H7 (cell line): ENCODE results near the gene TNIP2. TPM values are rescaled to one million over a fixed set of nuclear protein-coding genes. Genes with fewer than 3 reads are reported as not detected.
"Not testable (repeated sequence)": the region's sequence is repeated elsewhere in the genome, so short reads cannot be mapped to it uniquely, and the experiment has no call there.

Experiments
- DNase-seq: peaks from one replicate; pipeline ENCODE4 v3.0.0; 2012
- H3K27me3 ChIP-seq: 2 replicates; pipeline ENCODE4 v1.6.0; 2011; ENCODE audit warnings: mild to moderate bottlenecking, low read length; ENCODE audit not compliant: control insufficient read depth, insufficient read depth
- H3K36me3 ChIP-seq: replicated peaks from 2 replicates; pipeline ENCODE4 v1.5.1; 2011; ENCODE audit warnings: low read length; ENCODE audit not compliant: control insufficient read depth, insufficient read depth
- H3K4me3 ChIP-seq: 2 replicates; pipeline ENCODE4 v1.5.1; 2011; ENCODE audit warnings: low read depth, mild to moderate bottlenecking, control low read depth, low read length, moderate library complexity; ENCODE audit not compliant: insufficient read depth
- total RNA-seq: library from RNA; depleted of rRNA; stranded (reverse); fragments of >200 nt; shearing (Covaris generic); gene quantifications from 2 replicates; pipeline ENCODE4 v1.2.3, GENCODE V29; 2014

The TNIP2 gene
- total RNA-seq, 1 experiment from 2014 or later, result 51.3 TPM

DNA sequence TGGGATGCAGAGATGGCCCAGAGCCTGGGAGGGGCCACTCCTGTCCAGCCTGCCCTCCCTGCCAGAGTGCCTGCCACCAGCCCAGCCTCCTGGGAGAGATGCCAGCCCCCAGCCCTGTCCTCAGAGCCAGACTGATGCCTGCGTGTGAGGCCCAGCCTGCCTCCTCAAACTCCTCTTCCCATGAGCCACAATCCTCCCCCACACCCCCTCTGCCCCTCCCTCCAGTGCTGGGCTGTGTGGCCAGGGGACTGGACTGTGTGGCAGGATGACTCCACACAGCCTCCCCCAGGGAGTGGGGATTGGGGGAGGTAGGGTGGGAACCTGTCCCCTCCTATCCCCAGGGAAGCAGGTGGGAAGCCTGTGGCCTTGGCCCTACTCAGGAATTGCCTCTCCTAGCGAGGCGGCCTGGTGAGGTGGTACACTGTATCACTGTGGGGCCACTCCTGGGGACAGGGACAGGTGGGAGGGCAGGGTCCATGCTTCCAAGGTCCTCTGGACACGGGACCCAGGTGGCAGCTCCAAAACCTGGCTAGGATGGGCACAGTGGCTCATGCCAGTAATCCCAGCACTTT is 32.5 kb upstream of the TNIP2 start:
- Histone ChIP-seq H3K36me3 (no peaks in the 10 kb centered on the region), H3K27me3 (peaks cover 6% of the 10 kb centered on the region), H3K4me3 (no peak overlapping the region)
- no peak for DNase-seq

DNA sequence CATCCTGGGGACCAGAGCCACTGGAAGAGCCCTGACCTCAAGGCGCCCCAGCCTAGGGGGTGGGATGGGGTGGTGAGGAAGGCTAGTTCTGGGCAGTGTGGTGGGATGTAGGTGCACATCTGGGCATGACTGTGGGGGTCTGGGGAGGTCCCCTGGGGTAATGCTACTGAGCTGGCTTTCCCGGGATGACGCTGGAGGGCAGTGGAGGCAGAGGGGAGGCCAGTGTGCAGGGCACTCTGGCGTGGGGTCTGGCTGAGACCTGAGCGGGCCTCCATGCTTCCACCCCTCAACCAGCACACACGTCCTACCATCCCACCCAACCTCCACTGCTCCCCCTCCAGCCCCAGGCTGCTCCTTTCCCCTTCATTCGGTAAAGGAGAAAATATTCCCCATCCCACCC is 32.0 kb upstream of the TNIP2 start:
- H3K4me3 ChIP-seq, result no peak overlapping the region
- no peak for DNase-seq
- no peaks in the 10 kb centered on the region for H3K36me3 ChIP-seq
- peaks cover 2% of the 10 kb centered on the region for H3K27me3 ChIP-seq

DNA sequence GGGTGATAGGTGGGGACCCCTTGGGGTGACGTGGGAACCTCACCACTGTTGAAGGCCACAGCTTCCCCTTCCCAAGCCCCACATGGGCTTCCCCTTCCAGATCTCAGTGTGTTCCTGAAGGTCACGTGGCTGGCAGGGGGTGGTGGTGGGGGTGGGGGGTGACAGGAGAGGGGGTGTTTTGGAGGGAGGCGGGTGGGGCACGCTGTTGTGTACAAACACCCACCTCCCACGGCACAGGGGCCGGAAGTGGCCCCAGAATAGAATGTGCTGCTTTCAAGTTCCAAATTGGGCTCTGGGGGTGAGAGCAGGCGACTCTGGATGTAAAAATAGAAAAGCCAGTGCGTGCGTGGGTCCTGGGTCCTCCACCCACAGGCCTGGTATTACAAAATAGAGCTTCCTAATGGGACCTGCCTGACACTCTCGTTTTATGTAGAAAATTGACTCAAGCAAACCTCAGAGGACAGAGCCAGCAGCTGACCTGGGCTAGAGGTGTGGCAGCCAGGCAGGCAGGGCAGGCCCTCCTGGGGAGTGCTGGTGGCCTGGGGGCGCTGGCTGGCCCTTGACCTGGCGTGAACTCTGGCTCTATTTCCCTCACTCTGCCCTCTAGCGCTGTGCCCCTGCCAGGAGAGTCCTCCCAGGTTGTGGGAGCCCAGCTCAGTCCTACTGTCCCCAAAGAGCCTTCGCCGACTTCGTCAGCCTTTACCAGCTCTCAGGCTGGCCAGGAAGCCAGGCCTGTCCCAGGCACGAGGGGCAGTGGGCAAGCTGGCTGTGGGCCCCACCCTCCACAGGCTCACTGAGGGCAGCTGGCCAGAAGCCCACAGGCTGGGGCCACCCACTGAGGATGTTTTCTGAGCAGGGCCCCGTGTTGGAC is 31.3 kb upstream of the TNIP2 start:
- no peaks in the 10 kb centered on the region; the same call in none of the 2 replicates for H3K27me3 ChIP-seq
- no peak for DNase-seq
- no peak overlapping the region for H3K4me3 ChIP-seq
- H3K36me3 ChIP-seq, result no peaks in the 10 kb centered on the region

DNA sequence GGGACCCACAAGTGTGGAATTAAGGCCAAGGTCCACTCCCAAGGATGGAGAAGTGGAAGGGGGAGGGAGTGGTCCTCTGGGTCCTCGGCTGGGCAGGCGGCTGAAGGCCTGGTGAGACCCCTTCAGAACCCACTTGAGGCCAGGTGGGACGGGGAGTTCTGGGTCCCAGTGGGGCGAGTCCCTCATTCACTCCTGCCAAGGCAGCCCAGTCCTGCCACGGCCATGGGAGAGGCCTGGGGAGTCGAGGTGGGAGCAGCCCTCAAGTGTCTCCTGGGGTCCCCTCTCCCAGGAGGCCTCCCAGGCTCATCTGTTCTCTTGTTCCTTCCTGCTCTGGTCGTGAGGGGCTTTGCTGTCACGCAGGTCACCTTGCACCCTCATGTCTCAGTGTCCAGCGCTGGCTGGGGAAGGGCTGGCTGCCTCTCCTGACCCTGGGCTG is 30.7 kb upstream of the TNIP2 start:
- Histone ChIP-seq H3K27me3 (no peaks in the 10 kb centered on the region; the same call in 1 of the 2 replicates), H3K36me3 (no peaks in the 10 kb centered on the region), H3K4me3 (no peak overlapping the region)
- DNase-seq, result no peak

GRCh38 chr4:2786152-2786671 is 30.1 kb upstream of the TNIP2 start:
- Histone ChIP-seq H3K4me3 (no peak overlapping the region), H3K36me3 (no peaks in the 10 kb centered on the region), H3K27me3 (no peaks in the 10 kb centered on the region; the same call in 1 of the 2 replicates)
- no peak for DNase-seq

- DNase-seq, result no peak
- Histone ChIP-seq H3K36me3 (no peaks in the 10 kb centered on the region), H3K27me3 (no peaks in the 10 kb centered on the region; the same call in 1 of the 2 replicates), H3K4me3 (no peak overlapping the region)
Measured at GRCh38 chr4:2785613-2786012, 29.5 kb upstream of the TNIP2 start.

DNA sequence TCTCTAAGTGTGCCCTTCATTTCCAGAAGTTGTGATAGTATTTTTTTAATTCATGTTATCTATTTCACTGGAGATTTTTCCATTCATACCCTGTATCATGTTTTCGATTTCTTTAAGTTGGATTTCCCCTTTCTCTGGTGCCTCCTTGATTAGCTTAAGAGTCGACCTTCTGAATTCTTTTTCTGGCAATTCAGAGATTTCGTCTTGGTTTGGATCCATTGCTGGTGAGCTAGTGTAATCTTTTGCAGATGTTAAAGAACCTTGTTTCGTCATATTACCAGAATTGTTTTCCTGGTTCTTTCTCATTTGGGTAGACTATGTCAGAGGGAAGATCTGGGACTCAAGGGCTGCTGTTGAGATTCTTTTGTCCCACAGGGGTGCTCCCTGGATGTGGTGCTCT is 27.7 kb upstream of the TNIP2 start:
- Histone ChIP-seq H3K27me3 (no peaks in the 10 kb centered on the region), H3K4me3 (no peak overlapping the region), H3K36me3 (no peaks in the 10 kb centered on the region)
- DNase-seq, result no peak

DNA sequence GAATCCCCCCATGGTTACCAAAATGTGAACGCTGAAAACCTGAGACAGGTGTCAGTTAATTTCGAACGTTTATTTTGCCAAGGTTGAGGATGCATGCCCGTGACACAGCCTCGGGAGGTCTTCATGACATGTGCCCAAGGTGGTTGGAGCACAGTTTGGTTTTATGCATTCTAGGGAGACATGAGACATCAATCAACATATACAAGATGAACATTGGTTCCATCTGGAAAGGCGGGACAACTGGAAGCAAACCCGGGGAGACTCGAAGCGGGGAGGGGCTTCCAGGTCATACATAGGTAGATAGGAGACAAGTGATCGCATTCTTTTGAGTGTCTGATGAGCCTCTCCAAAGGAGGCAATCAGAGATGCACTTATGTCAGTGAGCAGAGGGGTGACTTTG is 25.8 kb upstream of the TNIP2 start:
- no peaks in the 10 kb centered on the region for H3K36me3 ChIP-seq
- DNase-seq, result no peak
- no peak overlapping the region for H3K4me3 ChIP-seq
- H3K27me3 ChIP-seq, result no peaks in the 10 kb centered on the region

GRCh38 chr4:2780643-2781042 is 24.5 kb upstream of the TNIP2 start:
- DNase-seq, result peak; percentile 20
- not testable (repeated sequence) for H3K4me3 ChIP-seq, H3K27me3 ChIP-seq, H3K36me3 ChIP-seq

- no peak for DNase-seq
- Histone ChIP-seq H3K27me3 (no peaks in the 10 kb centered on the region), H3K36me3 (no peaks in the 10 kb centered on the region), H3K4me3 (no peak overlapping the region)
Measured at GRCh38 chr4:2771264-2771663, 15.1 kb upstream of the TNIP2 start.

DNA sequence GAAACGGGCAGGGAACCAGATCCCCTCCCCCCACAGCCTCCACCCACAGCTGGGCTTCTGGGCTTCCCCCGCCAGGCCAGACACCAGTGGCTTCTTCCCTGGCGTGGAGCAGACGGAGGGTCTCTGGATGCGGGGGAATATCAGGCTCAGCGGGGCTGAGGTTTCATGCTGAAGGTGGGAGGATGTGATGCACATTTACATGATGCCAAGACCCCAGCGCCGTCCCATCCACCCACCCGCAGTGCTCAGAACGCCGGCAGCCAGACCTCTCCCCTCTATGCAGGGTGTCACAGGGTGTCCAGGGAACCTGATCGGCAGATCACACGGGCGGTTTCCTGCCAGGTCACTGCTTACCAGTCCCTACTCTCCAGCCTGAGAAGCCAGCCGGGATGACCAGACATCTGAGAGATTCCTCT is 12.8 kb upstream of the TNIP2 start:
- H3K4me3 ChIP-seq, result no peak overlapping the region
- no peaks in the 10 kb centered on the region for H3K36me3 ChIP-seq
- no peaks in the 10 kb centered on the region for H3K27me3 ChIP-seq
- DNase-seq, result peak; percentile 61

DNA sequence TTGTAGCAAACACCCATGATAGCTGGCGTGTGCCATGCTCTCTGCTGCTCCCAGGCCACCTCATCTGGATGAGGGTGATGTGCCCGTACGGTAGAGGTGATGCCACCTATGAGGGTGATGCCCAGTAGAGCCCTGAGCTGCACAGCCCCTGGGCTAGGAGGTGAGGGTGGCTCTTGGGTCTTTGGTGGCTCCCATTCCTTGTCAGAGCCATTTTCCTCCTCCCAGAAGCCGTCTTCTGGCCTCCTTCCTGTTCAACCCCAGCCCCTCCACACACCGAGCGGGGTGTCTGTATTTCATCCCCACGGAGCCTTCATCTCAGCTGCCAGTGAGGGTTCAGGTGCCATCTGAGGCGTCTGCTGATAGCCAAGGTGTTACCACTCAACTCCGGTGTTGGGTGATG is 12.0 kb upstream of the TNIP2 start:
- H3K36me3 ChIP-seq, result no peaks in the 10 kb centered on the region
- H3K4me3 ChIP-seq, result no peak overlapping the region
- H3K27me3 ChIP-seq, result no peaks in the 10 kb centered on the region
- no peak for DNase-seq

- H3K27me3 ChIP-seq, result no peaks in the 10 kb centered on the region
- H3K36me3 ChIP-seq, result no peaks in the 10 kb centered on the region
- peak; percentile 36 for DNase-seq
- H3K4me3 ChIP-seq, result no peak overlapping the region
Measured at GRCh38 chr4:2767705-2768074, 11.6 kb upstream of the TNIP2 start.

- H3K36me3 ChIP-seq, result no peaks in the 10 kb centered on the region
- DNase-seq, result no peak
- H3K4me3 ChIP-seq, result no peak overlapping the region
- H3K27me3 ChIP-seq, result no peaks in the 10 kb centered on the region
Measured at GRCh38 chr4:2767046-2767704, 11.0 kb upstream of the TNIP2 start.
